Measurements from ENCODE around the gene PDCD1.

DNA sequence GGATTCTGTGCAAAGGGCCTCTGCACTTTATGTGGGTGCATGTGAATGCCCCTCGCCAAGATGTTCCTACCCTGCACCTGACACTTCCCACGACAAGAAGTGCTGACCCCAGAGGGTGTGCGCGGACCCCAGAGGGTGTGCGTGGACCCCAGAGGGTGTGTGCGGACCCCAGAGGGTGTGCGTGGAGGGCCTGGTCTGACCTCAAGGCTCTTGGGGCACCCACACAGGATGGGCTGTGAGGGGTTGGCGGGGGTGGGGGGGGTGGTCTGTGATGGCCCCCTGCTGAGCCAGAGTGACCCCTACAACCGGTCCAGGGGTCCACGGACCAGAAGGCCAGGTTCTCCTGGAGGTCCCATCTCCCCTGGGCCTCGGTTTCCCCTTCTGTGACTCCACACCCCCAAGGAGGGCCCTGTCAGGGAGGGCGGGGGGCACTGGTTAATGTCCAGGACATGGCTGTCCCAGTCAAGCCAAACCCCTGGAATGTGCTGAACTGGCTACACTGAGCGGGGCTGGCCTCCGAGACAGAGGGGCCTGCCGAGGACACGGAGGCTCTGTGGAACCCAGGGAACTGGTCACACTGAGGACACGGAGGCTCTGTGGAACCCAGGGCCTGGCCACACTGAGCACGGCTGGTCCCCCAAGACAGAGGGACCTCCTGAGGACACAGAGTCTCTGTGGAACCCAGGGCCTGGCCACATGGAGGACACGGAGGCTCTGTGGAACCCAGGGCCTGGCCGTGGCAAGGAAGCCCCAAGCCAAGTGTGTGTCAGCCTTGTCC lies 46.6 kb downstream of the PDCD1 start:
- no peak for TF ChIP-seq EZH2phosphoT487 (IDR thresholded peaks at IDR 0.05; ENCODE audit: borderline replicate concordance, low read length)
- TF ChIP-seq, protein P1, sequence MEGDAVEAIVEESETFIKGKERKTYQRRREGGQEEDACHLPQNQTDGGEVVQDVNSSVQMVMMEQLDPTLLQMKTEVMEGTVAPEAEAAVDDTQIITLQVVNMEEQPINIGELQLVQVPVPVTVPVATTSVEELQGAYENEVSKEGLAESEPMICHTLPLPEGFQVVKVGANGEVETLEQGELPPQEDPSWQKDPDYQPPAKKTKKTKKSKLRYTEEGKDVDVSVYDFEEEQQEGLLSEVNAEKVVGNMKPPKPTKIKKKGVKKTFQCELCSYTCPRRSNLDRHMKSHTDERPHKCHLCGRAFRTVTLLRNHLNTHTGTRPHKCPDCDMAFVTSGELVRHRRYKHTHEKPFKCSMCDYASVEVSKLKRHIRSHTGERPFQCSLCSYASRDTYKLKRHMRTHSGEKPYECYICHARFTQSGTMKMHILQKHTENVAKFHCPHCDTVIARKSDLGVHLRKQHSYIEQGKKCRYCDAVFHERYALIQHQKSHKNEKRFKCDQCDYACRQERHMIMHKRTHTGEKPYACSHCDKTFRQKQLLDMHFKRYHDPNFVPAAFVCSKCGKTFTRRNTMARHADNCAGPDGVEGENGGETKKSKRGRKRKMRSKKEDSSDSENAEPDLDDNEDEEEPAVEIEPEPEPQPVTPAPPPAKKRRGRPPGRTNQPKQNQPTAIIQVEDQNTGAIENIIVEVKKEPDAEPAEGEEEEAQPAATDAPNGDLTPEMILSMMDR (conservative IDR thresholded peaks at IDR 0.05; ENCODE audit: low read depth, low read length), result no peak
- no peak for TF ChIP-seq EZH2 (IDR thresholded peaks at IDR 0.05; ENCODE audit: low read length, unreplicated experiment)

Data from PC-3 (cell line).